ENCODE data around the gene CPB1.

DNA sequence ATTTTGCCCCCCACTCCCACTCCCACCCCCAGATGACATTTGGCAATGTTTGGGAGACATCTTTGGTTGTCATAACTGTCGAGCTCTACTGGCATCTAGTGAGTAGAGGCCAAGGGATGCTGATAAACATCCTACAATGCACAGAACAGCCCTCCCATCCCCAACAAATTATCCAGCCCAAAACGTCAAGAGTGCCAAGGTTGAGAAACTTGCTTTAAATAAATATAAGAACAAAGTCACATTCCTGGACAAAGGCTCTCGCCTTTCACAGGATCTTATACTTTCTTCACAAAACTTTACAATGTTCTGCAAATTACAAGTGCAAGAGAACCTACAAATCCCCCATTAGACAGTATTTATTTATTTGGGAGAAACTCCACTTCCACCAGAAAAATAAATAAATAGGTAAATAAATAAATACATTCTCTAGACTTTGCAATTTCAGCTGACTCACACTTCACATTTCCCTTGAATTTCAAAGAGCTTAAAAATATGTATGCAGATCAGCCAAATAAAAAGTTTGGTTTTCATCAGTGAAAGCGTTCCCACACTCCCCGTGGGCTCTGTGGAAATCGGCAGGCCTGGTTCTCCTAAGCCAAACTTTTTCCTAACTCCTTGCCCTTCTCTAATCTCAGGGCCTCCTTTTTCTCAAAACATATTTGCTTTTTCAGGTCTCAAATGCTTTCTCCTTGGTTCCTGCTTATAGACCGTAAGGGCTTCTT lies 24.8 kb downstream of the CPB1 start:
- TF ChIP-seq CTCF (IDR thresholded peaks at IDR 0.05): no peak
- TF ChIP-seq POLR2A (IDR thresholded peaks at IDR 0.05): no peak

All from Peyer's patch (tissue), 4 donors.